Panc1 (cell line): ENCODE results near the gene PCYT2. TPM values are rescaled to one million over a fixed set of nuclear protein-coding genes. Genes with fewer than 3 reads are reported as not detected.
A peak's percentile ranks its signal among the peaks of the same experiment; 100 is the strongest.

Experiments used
- ATAC-seq: fragments of 200-7000 bp; cut with Tn5 transposase; 2 replicates; pipeline ENCODE4 v1.9.1; 2020; ENCODE audit warnings: mild to moderate bottlenecking, moderate library complexity
- BruUV-seq: library from RNA; stranded (reverse); fragments of 400-500 nt; replicated peaks from 2 replicates; lab custom pipeline; 2021; lab: Mats Ljungman, UMichigan
- CTCF ChIA-PET: fragments of 300-600 bp; sonication (Branson Sonifier 250); formaldehyde crosslinking; loops from one replicate; lab custom pipeline; 2022; ENCODE audit warnings: antibody characterized with exemption; lab: Charles Lee
- POLR2A ChIA-PET: fragments of 300-600 bp; sonication (Branson Sonifier 250); formaldehyde crosslinking; loops from one replicate; lab custom pipeline; 2022; ENCODE audit warnings: antibody characterized with exemption; lab: Charles Lee
- DNase-seq: peaks from one replicate; pipeline ENCODE4 v3.0.0-alpha.2; 2010; ENCODE audit warnings: low read depth, low spot score
- H3K27ac ChIP-seq: 2 replicates; pipeline ENCODE4 v1.5.1; 2011; ENCODE audit warnings: mild to moderate bottlenecking, low read length, inconsistent platforms
- H3K27me3 ChIP-seq: fragments of 200-500 bp; sonication (Bioruptor generic); 2 replicates; pipeline ENCODE4 v1.6.0; 2014; ENCODE audit warnings: low read length, inconsistent platforms; ENCODE audit not compliant: control insufficient read depth, insufficient read depth
- H3K36me3 ChIP-seq: fragments of 200-500 bp; sonication (Bioruptor generic); 2 replicates; pipeline ENCODE4 v1.5.1; 2014; ENCODE audit warnings: inconsistent platforms, mild to moderate bottlenecking, low read length, moderate library complexity; ENCODE audit not compliant: control insufficient read depth, insufficient read depth
- H3K4me1 ChIP-seq: 2 replicates; pipeline ENCODE4 v1.5.1; 2011; ENCODE audit warnings: inconsistent platforms, mild to moderate bottlenecking, low read length, moderate library complexity; ENCODE audit not compliant: control insufficient read depth, insufficient read depth
- H3K4me3 ChIP-seq, 2 experiments: 2 replicates each; pipeline ENCODE4 v1.5.1; 2011 to 2012; ENCODE audit warnings: low read depth in 2 of 2, low read length in 2 of 2, mild to moderate bottlenecking in 2 of 2, inconsistent platforms in 1 of 2, moderate library complexity in 1 of 2
- H3K9me3 ChIP-seq: fragments of 200-500 bp; sonication (Bioruptor generic); 2 replicates; pipeline ENCODE4 v1.5.1; 2014; ENCODE audit warnings: low read depth, mild to moderate bottlenecking, inconsistent platforms, low read length, moderate library complexity; ENCODE audit not compliant: control insufficient read depth, insufficient read depth
- POLR2AphosphoS5 ChIP-seq: IDR thresholded peaks from 2 replicates; pipeline ENCODE4 v1.6.1; 2012; ENCODE audit warnings: mild to moderate bottlenecking, low read depth, low read length, moderate library complexity
- SIN3A ChIP-seq: IDR thresholded peaks from 2 replicates; pipeline ENCODE4 v1.6.1; 2012; ENCODE audit warnings: low read depth, mild to moderate bottlenecking, low read length, moderate library complexity, borderline replicate concordance; ENCODE audit not compliant: insufficient read depth
- TCF7L2 ChIP-seq: IDR thresholded peaks from 2 replicates; pipeline ENCODE4 v1.6.1; 2011; ENCODE audit warnings: mild to moderate bottlenecking, low read depth, low read length, inconsistent platforms
- in situ Hi-C: cut with HindIII; loops from 2 replicates; pipeline ENCODE4 v1.10.0; 2016; ENCODE audit warnings: low sequenced_read_pairs, low pct_unique_long_range_greater_than_20kb
- intact Hi-C: fragments of 100-400 bp; cut with micrococcal nuclease; formaldehyde crosslinking; loops from one replicate; pipeline ENCODE4 v1.10.0; 2022; ENCODE audit not compliant: unreplicated experiment
- total RNA-seq: library from RNA; stranded (reverse); gene quantifications from one replicate; pipeline ENCODE4 v1.2.1, GENCODE V29; 2021; ENCODE audit not compliant: unreplicated experiment
- TF ChIP-seq, protein P1 (sequence below): fragments of 450-650 bp; IDR thresholded peaks from 2 replicates; pipeline ENCODE4 v1.5.1; 2017; ENCODE audit warnings: mild to moderate bottlenecking
- TF ChIP-seq, protein P2 (sequence below), 2 experiments: IDR thresholded peaks; 2 replicates each; pipeline ENCODE4 v1.6.1; 2011 to 2012; ENCODE audit warnings: low read depth in 2 of 2, control low read depth in 1 of 2, low read length in 1 of 2, mild to moderate bottlenecking in 1 of 2, moderate library complexity in 1 of 2; ENCODE audit not compliant: insufficient read depth in 1 of 2

Gene PCYT2
- total RNA-seq, 1 experiment from 2014 or later: 91.2 TPM

DNA sequence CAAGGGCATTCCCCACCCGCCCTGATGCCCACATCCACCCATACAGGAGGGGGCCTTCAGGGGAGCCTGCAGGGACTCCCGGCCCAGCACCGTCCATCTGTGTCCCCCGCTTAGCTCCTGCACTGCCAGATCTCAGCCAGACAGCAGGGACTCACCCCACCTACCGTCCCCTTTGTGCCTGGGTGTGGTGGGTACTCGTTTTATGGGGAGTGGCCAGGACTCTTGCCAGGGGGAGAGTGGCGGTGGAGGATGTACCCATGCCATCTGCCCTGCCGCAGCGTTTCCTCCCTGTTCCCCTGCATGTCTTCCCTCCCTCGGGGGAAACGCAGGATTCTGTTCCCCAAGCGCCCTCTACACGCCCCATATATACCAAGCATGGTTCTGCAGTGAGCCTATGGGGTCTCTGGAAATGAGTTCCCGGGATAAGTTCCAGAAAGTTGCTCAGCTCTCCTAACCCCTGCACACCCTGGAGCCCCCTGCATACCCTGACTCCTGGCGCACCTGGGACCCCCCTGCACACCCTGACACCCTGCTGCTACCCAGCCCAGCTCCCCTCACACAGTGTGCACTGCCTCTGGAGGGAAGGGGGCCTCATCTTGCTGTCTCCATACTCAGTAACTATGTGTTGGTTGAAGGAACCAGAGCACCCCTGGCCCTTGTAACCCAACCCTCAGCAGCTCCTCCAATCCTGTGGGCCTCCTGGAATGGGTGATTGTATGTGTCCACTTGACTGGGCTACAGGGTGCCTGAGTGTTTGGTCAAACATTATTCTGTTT is 20.5 kb upstream of the PCYT2 start:
- no peaks in the 10 kb centered on the region for H3K27me3 ChIP-seq
- in situ Hi-C loops: no loop called here
- ChIA-PET CTCF (no interaction called here), POLR2A (interaction anchor here (0.5 kb wide), 1 partner anchor 211 kb away, joined by 3 read pairs; no protein-coding TSS in a partner anchor)
- H3K27ac ChIP-seq: no peak overlapping the region
- ATAC-seq: no peak
- no peak for DNase-seq
- intact Hi-C loops: no loop called here
- no peak overlapping the region for H3K4me3 ChIP-seq
- no peaks in the 10 kb centered on the region for H3K9me3 ChIP-seq
- peaks cover 38% of the 10 kb centered on the region for H3K4me1 ChIP-seq
- H3K36me3 ChIP-seq: peaks cover 1% of the 10 kb centered on the region; the same call in 1 of the 2 replicates
- TF ChIP-seq, protein P1, sequence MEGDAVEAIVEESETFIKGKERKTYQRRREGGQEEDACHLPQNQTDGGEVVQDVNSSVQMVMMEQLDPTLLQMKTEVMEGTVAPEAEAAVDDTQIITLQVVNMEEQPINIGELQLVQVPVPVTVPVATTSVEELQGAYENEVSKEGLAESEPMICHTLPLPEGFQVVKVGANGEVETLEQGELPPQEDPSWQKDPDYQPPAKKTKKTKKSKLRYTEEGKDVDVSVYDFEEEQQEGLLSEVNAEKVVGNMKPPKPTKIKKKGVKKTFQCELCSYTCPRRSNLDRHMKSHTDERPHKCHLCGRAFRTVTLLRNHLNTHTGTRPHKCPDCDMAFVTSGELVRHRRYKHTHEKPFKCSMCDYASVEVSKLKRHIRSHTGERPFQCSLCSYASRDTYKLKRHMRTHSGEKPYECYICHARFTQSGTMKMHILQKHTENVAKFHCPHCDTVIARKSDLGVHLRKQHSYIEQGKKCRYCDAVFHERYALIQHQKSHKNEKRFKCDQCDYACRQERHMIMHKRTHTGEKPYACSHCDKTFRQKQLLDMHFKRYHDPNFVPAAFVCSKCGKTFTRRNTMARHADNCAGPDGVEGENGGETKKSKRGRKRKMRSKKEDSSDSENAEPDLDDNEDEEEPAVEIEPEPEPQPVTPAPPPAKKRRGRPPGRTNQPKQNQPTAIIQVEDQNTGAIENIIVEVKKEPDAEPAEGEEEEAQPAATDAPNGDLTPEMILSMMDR: no peak
- 0 out of 2 replicates have a peak, but pooled peaks have one; percentile 53 for TF ChIP-seq SIN3A
- TF ChIP-seq POLR2AphosphoS5: no peak; the same call in 1 of the 2 replicates
- TF ChIP-seq, protein P2, sequence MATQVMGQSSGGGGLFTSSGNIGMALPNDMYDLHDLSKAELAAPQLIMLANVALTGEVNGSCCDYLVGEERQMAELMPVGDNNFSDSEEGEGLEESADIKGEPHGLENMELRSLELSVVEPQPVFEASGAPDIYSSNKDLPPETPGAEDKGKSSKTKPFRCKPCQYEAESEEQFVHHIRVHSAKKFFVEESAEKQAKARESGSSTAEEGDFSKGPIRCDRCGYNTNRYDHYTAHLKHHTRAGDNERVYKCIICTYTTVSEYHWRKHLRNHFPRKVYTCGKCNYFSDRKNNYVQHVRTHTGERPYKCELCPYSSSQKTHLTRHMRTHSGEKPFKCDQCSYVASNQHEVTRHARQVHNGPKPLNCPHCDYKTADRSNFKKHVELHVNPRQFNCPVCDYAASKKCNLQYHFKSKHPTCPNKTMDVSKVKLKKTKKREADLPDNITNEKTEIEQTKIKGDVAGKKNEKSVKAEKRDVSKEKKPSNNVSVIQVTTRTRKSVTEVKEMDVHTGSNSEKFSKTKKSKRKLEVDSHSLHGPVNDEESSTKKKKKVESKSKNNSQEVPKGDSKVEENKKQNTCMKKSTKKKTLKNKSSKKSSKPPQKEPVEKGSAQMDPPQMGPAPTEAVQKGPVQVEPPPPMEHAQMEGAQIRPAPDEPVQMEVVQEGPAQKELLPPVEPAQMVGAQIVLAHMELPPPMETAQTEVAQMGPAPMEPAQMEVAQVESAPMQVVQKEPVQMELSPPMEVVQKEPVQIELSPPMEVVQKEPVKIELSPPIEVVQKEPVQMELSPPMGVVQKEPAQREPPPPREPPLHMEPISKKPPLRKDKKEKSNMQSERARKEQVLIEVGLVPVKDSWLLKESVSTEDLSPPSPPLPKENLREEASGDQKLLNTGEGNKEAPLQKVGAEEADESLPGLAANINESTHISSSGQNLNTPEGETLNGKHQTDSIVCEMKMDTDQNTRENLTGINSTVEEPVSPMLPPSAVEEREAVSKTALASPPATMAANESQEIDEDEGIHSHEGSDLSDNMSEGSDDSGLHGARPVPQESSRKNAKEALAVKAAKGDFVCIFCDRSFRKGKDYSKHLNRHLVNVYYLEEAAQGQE (IDR thresholded peaks at IDR 0.05; ENCODE audit: insufficient read depth in 1 of 2, low read depth in 2 of 2, low read length in 1 of 2): no peak
- TF ChIP-seq TCF7L2: no peak
- BruUV-seq: no TSS peak

DNA sequence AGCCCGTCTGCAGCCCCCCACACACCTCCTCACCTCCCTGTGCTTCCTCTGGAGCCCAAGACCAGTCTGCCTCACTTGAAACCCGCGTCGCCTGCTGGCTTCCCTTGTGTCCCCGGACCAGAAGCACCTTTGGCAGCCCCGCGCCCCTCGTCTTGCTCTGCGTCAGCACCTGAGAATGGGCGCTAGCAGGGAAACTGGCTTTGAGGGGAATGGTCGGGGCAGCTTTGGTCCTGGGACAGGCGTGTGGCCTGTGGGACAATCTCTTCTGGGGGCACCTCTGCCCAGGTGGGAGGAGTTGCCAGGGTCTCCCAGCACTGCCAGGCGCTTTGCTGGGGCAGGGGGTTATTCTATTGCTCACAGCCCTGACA is 20.0 kb upstream of the PCYT2 start:
- Histone ChIP-seq H3K4me3 (no peak overlapping the region), H3K27me3 (no peaks in the 10 kb centered on the region), H3K4me1 (peaks cover 38% of the 10 kb centered on the region), H3K36me3 (no peaks in the 10 kb centered on the region; the same call in 1 of the 2 replicates), H3K27ac (no peak overlapping the region), H3K9me3 (no peaks in the 10 kb centered on the region)
- intact Hi-C loops: no loop called here
- in situ Hi-C loops: no loop called here
- no peak for TF ChIP-seq SIN3A
- no peak for TF ChIP-seq POLR2AphosphoS5
- TF ChIP-seq, protein P1: no peak
- TF ChIP-seq, protein P2 (IDR thresholded peaks at IDR 0.05; ENCODE audit: insufficient read depth in 1 of 2, low read depth in 2 of 2, low read length in 1 of 2): no peak
- no peak for TF ChIP-seq TCF7L2
- CTCF ChIA-PET: no interaction called here
- ATAC-seq: no peak
- POLR2A ChIA-PET: no interaction called here
- no peak for DNase-seq
- BruUV-seq: no TSS peak
